Nephron progenitor cell (in vitro differentiated cells): ENCODE results near the gene MTMR10.
A peak's percentile ranks its signal among the peaks of the same experiment; 100 is the strongest.

ENCODE experiments used
- DNase-seq: peaks from one replicate; pipeline ENCODE4 v3.0.0; 2021
- H3K27ac Mint-ChIP-seq: 2 replicates; pipeline ENCODE4 v1.8.0; 2021; ENCODE audit warnings: mild to moderate bottlenecking, moderate library complexity, mixed read lengths
- H3K27me3 Mint-ChIP-seq: 2 replicates; pipeline ENCODE4 v1.8.0; 2021; ENCODE audit warnings: mild to moderate bottlenecking, low read depth, mixed read lengths; ENCODE audit not compliant: poor library complexity
- H3K36me3 Mint-ChIP-seq: 2 replicates; pipeline ENCODE4 v1.8.0; 2021; ENCODE audit warnings: low read depth, mixed read lengths
- H3K4me1 Mint-ChIP-seq: 2 replicates; pipeline ENCODE4 v1.8.0; 2021; ENCODE audit warnings: mixed read lengths
- H3K4me3 Mint-ChIP-seq: 2 replicates; pipeline ENCODE4 v1.8.0; 2021; ENCODE audit warnings: mild to moderate bottlenecking, moderate library complexity, mixed read lengths
- H3K9me3 Mint-ChIP-seq: 2 replicates; pipeline ENCODE4 v1.8.0; 2021; ENCODE audit warnings: mild to moderate bottlenecking, moderate library complexity, mixed read lengths
- CTCF ChIP-seq: fragments of 200-600 bp; sonication (generic); IDR thresholded peaks from 2 replicates; pipeline ENCODE4 v1.5.0; 2021; ENCODE audit warnings: antibody characterized with exemption

MTMR10 gene

DNA sequence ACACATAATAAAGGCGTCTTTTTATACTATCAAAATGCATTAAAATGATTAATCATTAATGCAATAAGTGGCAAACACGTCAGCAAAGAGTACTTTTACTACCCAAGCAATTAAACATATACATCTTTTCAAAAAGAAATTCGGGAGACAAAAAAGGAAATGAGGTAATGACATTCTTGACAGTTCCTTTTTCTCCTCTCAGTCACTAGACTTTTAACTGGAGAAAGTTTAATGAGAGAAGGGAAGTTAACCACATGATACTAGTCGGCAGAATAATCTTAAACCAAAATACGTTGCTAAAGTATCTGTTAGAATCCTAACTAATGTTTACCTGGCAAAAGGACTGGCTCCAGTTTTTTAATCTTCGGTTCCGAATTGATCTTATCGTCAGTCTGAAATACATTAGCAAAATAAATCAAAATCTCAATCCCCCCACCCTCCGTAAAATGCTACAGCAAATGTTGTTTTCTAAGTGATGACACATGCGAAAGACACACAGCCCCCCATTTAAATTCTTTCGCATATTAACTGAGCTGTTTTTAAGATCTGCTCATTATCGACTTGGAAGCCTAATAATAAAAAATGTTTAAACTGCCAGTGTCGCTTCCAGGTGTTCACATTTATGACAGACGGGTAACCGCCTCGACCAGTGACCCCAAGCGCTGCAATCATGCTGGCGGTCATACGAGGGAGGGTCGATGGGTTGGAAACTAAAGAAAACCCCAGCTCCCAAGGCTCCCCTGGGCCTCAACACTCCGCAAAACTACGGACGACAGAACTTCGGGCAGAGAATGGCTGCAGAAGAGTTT is 778 bp downstream of the MTMR10 start:
- Mint-ChIP-seq H3K27ac (peak overlapping the region; percentile 97), H3K4me3 (peak overlapping the region; percentile 93), H3K27me3 (peaks cover 4% of the 10 kb centered on the region), H3K36me3 (peaks cover 18% of the 10 kb centered on the region), H3K9me3 (no peaks in the 10 kb centered on the region), H3K4me1 (peaks cover 38% of the 10 kb centered on the region)
- DNase-seq = no peak
- no peak for TF ChIP-seq CTCF

DNA sequence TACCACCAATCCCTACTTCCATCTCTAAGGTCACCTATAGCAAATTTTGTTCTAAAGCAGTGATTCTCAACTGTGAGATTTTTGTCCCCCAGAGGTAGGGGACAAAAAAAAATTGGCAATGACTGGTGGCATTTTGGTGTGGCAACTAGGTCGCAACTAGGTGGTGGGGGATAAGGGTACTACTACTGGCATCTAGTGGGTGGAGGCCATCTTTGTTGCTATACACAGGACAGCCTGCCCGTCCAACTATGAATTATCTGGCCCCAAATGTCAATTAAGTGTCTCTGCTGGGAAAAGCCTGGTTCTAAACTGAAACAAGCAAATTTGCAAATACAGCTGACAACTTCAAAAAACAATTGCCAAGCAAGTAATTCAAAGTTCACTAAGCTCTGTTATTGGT is 1.4 kb downstream of the MTMR10 start:
- no peak for TF ChIP-seq CTCF
- Mint-ChIP-seq H3K9me3 (no peaks in the 10 kb centered on the region), H3K27ac (no peak overlapping the region), H3K36me3 (peaks cover 19% of the 10 kb centered on the region), H3K27me3 (peaks cover under 1% of the 10 kb centered on the region), H3K4me1 (peaks cover 44% of the 10 kb centered on the region), H3K4me3 (peak overlapping the region; percentile 93)
- no peak for DNase-seq

- peak; percentile 41 for DNase-seq
- H3K9me3 Mint-ChIP-seq = no peaks in the 10 kb centered on the region
- peaks cover 43% of the 10 kb centered on the region for H3K4me1 Mint-ChIP-seq
- TF ChIP-seq CTCF = no peak
- H3K27me3 Mint-ChIP-seq = no peaks in the 10 kb centered on the region
- H3K36me3 Mint-ChIP-seq = peaks cover 36% of the 10 kb centered on the region
- H3K27ac Mint-ChIP-seq = peak overlapping the region; percentile 66
- H3K4me3 Mint-ChIP-seq = peak overlapping the region; percentile 30
Measured at GRCh38 chr15:30985081-30985531, 6.3 kb downstream of the MTMR10 start.

DNA sequence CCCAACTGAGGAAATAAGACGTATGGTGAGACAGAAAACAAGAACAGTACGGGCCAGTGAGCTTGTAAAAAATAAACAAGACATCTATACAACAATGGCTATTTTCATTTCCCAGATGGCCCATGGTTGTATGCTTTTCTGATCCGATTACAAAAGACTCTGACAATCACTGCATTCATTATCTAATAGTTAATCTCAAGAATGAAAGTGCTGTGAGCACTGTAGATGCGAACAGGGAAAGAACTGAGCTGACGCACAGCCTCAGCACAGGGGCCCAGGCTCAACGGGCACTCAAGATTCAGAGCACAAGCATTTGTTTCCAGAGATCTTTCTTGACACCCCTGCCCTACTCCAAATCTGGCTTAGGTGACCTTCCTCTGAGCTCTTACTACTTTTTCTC is 6.9 kb downstream of the MTMR10 start:
- Mint-ChIP-seq H3K4me1 (peaks cover 38% of the 10 kb centered on the region), H3K36me3 (peaks cover 37% of the 10 kb centered on the region), H3K9me3 (no peaks in the 10 kb centered on the region), H3K27me3 (no peaks in the 10 kb centered on the region), H3K27ac (peak overlapping the region; percentile 66), H3K4me3 (no peak overlapping the region)
- no peak for TF ChIP-seq CTCF
- DNase-seq = no peak

- no peaks in the 10 kb centered on the region for H3K9me3 Mint-ChIP-seq
- DNase-seq = no peak
- H3K4me1 Mint-ChIP-seq = peaks cover 38% of the 10 kb centered on the region
- peaks cover 42% of the 10 kb centered on the region for H3K36me3 Mint-ChIP-seq
- H3K4me3 Mint-ChIP-seq = no peak overlapping the region
- TF ChIP-seq CTCF = no peak
- no peaks in the 10 kb centered on the region for H3K27me3 Mint-ChIP-seq
- H3K27ac Mint-ChIP-seq = no peak overlapping the region
Measured at GRCh38 chr15:30984118-30984517, 7.3 kb downstream of the MTMR10 start.

DNA sequence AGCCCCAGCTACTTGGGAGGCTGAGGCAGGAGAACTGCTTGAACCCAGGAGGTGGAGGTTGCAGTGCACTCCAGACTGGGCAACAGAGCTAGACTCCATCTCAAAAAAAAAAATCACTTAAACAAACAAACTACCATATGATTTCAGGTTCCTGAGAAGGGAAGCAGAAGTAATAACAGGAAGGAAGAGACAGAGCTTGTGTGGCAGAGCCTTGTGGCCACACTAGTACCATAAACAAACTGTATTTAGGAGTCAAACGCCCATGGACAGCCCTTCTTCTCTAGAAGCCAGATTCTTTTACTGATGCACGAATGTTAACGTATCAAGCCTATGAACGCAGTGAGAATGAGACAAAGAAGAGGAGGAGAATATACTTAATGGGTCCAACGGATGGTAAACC is 12.0 kb downstream of the MTMR10 start:
- no peak for DNase-seq
- Mint-ChIP-seq H3K4me3 (no peak overlapping the region), H3K36me3 (peaks cover 45% of the 10 kb centered on the region), H3K27ac (no peak overlapping the region), H3K27me3 (no peaks in the 10 kb centered on the region), H3K4me1 (peaks cover 10% of the 10 kb centered on the region), H3K9me3 (no peaks in the 10 kb centered on the region)
- TF ChIP-seq CTCF = no peak
